Spleen (tissue), 11 donors: ENCODE results near the gene XIRP1. TPM values are rescaled to one million over a fixed set of nuclear protein-coding genes. Genes with fewer than 3 reads are reported as not detected.

Experiments used
- DNase-seq: peaks from one replicate; pipeline ENCODE4 v3.0.0-alpha.2; 2020
- H3K27ac ChIP-seq, 8 donors: fragments of 200-600 bp; sonication (generic) in 7 of 8; 1 replicate in 4 of 8; 2 replicates in 4 of 8; pipeline versions ENCODE4 v1.5.0 to v1.8.0; 2016 to 2021; ENCODE audit warnings: inconsistent platforms in 4 of 8, mild to moderate bottlenecking in 4 of 8, moderate library complexity in 1 of 8
- H3K27me3 ChIP-seq, 7 donors: fragments of 200-600 bp; sonication (generic) in 6 of 7; replicated peaks in 1 of 7; 1 replicate in 4 of 7; 2 replicates in 3 of 7; pipeline versions ENCODE4 v1.5.0 to v1.8.0; 2016 to 2021; ENCODE audit warnings: inconsistent platforms in 3 of 7, mild to moderate bottlenecking in 1 of 7
- H3K36me3 ChIP-seq, 6 donors: fragments of 200-600 bp; sonication (generic) in 5 of 6; 1 replicate in 4 of 6; 2 replicates in 2 of 6; pipeline versions ENCODE4 v1.5.0 to v1.8.0; 2016 to 2021; ENCODE audit warnings: inconsistent platforms in 2 of 6
- H3K4me1 ChIP-seq, 6 donors: fragments of 200-600 bp; sonication (generic) in 5 of 6; 1 replicate in 3 of 6; 2 replicates in 3 of 6; pipeline versions ENCODE4 v1.5.0 to v1.8.0; 2016 to 2021; ENCODE audit warnings: inconsistent platforms in 3 of 6
- H3K4me3 ChIP-seq, 8 donors: fragments of 200-600 bp; sonication (generic) in 7 of 8; 1 replicate in 4 of 8; 2 replicates in 4 of 8; pipeline versions ENCODE4 v1.5.0 to v1.8.0; 2016 to 2021; ENCODE audit warnings: inconsistent platforms in 4 of 8, mild to moderate bottlenecking in 4 of 8, moderate library complexity in 2 of 8
- H3K9me3 ChIP-seq, 8 donors: fragments of 200-600 bp; sonication (generic) in 7 of 8; 1 replicate in 4 of 8; 2 replicates in 4 of 8; pipeline versions ENCODE4 v1.5.0 to v1.8.0; 2016 to 2021; ENCODE audit warnings: inconsistent platforms in 4 of 8
- POLR2A ChIP-seq, 3 donors: fragments of 450-650 bp; IDR thresholded peaks; one replicate each; pipeline ENCODE4 v1.5.1; 2017; ENCODE audit warnings: antibody characterized with exemption in 3 of 3, mild to moderate bottlenecking in 1 of 3
- POLR2AphosphoS5 ChIP-seq, 3 donors: sonication (generic); formaldehyde crosslinking; IDR thresholded peaks; one replicate each; pipeline ENCODE4 v1.5.1; 2017; ENCODE audit warnings: antibody characterized with exemption in 3 of 3
- WGBS, 5 donors: extraction: QIAGEN DNeasy Blood & Tissue Kit in 3 of 5; methylation state at CpG; one replicate each; pipeline versions ENCODE4 v1.1.5 to v1.1.7; 2013 to 2018; 5-methylcytosine and 5-hydroxymethylcytosine counted together
- intact Hi-C: fragments of 100-400 bp; cut with DNase I; formaldehyde crosslinking; loops from one replicate; pipeline ENCODE4 v1.15.0; 2023; ENCODE audit warnings: low total_unique reads
- polyA plus RNA-seq, 3 donors: library from polyadenylated mRNA; stranded (reverse); fragments of 200-250 nt; gene quantifications; one replicate each; pipeline ENCODE4 v1.2.1, GENCODE V29; 2013
- total RNA-seq, 7 donors: library from RNA; depleted of rRNA in 3 of 7; stranded (reverse); fragments of >200 nt in 3 of 7; fragmentation: NEBNext Ultra II Directional in 4 of 7; extraction: Animal tissue kit (Norgen Biotek cat#: 25700) in 4 of 7; gene quantifications; one replicate each; pipeline versions ENCODE4 v1.1.0 to v1.2.1, GENCODE V29; 2016 to 2021
- TF ChIP-seq, protein P1 (sequence below), 11 experiments: fragments of 200-600 bp in 7 of 11; fragments of 450-650 bp in 4 of 11; sonication (generic) in 4 of 11; IDR thresholded peaks in 8 of 11; conservative IDR thresholded peaks in 3 of 11; 1 replicate in 7 of 11; 2 replicates in 4 of 11; pipeline versions ENCODE4 v1.4.0 to v1.8.0; 2016 to 2021; ENCODE audit warnings: antibody characterized with exemption in 11 of 11, inconsistent platforms in 4 of 11, mild to moderate bottlenecking in 1 of 11
- donor health status: healthy with polysubstance abuse.
- donor health status: DM: no; HTN: no; CAD: no; lungs with moderate emphysema.
- donor health status: DM: no; HTN: no; CAD: no.
- donor health status: Bipolar disorder and iron deficiency.
- donor health status: healthy.
- donor health status: DM: no; HTN: no; CAD: no.
- donor health status: DM: yes; HTN: yes; CAD: no.

Gene XIRP1
- total and polyA plus RNA-seq, 10 donors, result 0.06 to 0.70 (median 0.27) TPM; not detected in 3

DNA sequence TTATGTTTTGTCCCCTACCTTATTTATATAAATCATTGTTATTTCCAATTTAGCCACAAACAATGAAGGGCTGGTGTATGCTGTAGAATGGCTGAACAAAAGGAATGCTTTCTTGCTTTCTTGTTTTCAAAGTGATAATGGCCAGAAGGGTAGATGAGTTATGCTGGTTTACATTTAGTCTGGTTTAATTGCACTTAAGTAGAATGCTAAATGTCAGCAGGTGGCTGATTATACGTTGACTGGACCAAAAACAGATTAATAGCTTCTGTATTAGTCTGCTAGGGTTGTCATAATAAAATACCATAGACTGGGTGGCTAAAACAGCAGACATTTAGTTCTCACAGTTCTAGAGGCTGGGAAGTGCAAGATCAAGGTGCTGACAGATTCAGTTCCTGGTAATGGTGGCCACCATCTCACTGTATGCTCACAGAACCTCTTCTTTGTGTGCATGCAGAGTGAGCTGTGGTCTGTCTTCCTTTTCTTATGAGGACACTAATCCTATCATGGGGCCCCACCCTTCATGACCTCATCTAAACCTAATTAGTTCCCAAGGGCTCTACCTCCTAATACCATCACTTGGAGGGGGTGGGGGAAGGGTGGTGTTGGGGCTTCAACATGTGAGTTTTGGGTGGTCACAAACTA is 17.1 kb upstream of the XIRP1 start:
- H3K27ac ChIP-seq, result peak overlapping the region in 1 of 8 donors; percentile 4
- 89 to 98% (median 94%) methylated on average over 1 of the region's 1 CpG for WGBS, 5 donors
- intact Hi-C loops, result loop anchor here (5.0 kb wide), 1 partner anchor 78 kb away; no protein-coding TSS in a partner anchor
- peaks cover 0 to 9% (median 0%) of the 10 kb centered on the region in 8 donors for H3K9me3 ChIP-seq
- no peak overlapping the region for H3K4me3 ChIP-seq
- peaks cover 0 to 16% (median 10%) of the 10 kb centered on the region in 6 donors for H3K4me1 ChIP-seq
- TF ChIP-seq POLR2AphosphoS5 (IDR thresholded peaks at IDR 0.05) (no peak), POLR2A (IDR thresholded peaks at IDR 0.05) (no peak)
- TF ChIP-seq, protein P1, sequence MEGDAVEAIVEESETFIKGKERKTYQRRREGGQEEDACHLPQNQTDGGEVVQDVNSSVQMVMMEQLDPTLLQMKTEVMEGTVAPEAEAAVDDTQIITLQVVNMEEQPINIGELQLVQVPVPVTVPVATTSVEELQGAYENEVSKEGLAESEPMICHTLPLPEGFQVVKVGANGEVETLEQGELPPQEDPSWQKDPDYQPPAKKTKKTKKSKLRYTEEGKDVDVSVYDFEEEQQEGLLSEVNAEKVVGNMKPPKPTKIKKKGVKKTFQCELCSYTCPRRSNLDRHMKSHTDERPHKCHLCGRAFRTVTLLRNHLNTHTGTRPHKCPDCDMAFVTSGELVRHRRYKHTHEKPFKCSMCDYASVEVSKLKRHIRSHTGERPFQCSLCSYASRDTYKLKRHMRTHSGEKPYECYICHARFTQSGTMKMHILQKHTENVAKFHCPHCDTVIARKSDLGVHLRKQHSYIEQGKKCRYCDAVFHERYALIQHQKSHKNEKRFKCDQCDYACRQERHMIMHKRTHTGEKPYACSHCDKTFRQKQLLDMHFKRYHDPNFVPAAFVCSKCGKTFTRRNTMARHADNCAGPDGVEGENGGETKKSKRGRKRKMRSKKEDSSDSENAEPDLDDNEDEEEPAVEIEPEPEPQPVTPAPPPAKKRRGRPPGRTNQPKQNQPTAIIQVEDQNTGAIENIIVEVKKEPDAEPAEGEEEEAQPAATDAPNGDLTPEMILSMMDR (IDR thresholded peaks at IDR 0.05 in 8 of 11, conservative IDR thresholded peaks at IDR 0.05 in 3 of 11), result no peak
- H3K36me3 ChIP-seq, result no peaks in the 10 kb centered on the region
- no peak for DNase-seq
- no peaks in the 10 kb centered on the region for H3K27me3 ChIP-seq

DNA sequence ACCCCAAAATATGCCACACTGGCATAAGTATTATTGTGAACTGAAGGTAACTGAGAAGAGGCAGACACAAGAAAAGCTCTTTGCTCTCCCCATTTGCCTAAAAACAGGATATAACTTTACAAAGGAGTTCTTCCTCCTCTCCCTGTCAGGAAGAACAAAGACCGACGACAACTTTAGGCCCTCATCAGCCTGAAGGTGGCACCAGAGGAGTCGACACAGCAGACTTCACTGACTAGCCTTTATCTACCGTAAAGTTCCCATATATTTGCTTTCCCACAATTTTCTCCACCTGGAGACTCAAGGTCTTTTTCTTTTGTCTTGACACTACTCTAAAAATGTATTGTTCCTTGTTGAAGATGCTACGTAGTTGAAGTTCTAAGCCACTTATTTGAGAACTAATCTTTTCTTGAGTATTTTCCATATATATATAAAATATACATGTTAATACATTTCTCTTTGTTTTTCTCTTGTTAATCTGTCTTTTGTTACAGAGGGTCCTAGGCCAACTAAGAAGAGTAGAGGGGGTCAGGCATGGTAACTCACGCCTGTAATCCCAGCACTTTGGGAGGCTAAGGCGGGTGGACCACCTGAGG is 16.2 kb upstream of the XIRP1 start:
- Histone ChIP-seq H3K4me1 (peaks cover 0 to 16% (median 10%) of the 10 kb centered on the region in 6 donors), H3K9me3 (peaks cover 0 to 9% (median 0%) of the 10 kb centered on the region in 8 donors), H3K27ac (no peak overlapping the region), H3K36me3 (no peaks in the 10 kb centered on the region), H3K27me3 (peaks cover 0 to 8% (median 0%) of the 10 kb centered on the region in 7 donors), H3K4me3 (no peak overlapping the region)
- TF ChIP-seq, protein P1 (IDR thresholded peaks at IDR 0.05 in 8 of 11, conservative IDR thresholded peaks at IDR 0.05 in 3 of 11), result peak in 10 of 11 experiments; percentile 49 to 76 (median 66)
- TF ChIP-seq POLR2A (IDR thresholded peaks at IDR 0.05) (no peak), POLR2AphosphoS5 (IDR thresholded peaks at IDR 0.05) (no peak)
- 34 to 36% (median 35%) methylated on average over 7 of the region's 7 CpGs for WGBS, 5 donors
- DNase-seq, result no peak
- intact Hi-C loops, result loop anchor here (5.0 kb wide), 1 partner anchor 79 kb away; no protein-coding TSS in a partner anchor

- H3K36me3 ChIP-seq, result no peaks in the 10 kb centered on the region
Observed at GRCh38 chr3:39207361-39208186, 15.2 kb upstream of the XIRP1 start.

More at GRCh38 chr3:39207361-39208186, 15.2 kb upstream of the XIRP1 start:
- Histone ChIP-seq H3K27ac (no peak overlapping the region), H3K4me1 (peaks cover 0 to 16% (median 10%) of the 10 kb centered on the region in 6 donors), H3K4me3 (no peak overlapping the region), H3K27me3 (peaks cover 0 to 8% (median 0%) of the 10 kb centered on the region in 7 donors), H3K9me3 (peaks cover 0 to 9% (median 0%) of the 10 kb centered on the region in 8 donors)
- TF ChIP-seq, protein P1 (IDR thresholded peaks at IDR 0.05 in 8 of 11, conservative IDR thresholded peaks at IDR 0.05 in 3 of 11), result no peak
- TF ChIP-seq POLR2A (IDR thresholded peaks at IDR 0.05) (no peak), POLR2AphosphoS5 (IDR thresholded peaks at IDR 0.05) (no peak)
- WGBS, 5 donors, result 75 to 83% (median 81%) methylated on average over 5 of the region's 5 CpGs
- intact Hi-C loops, result loop anchor here (5.0 kb wide), 1 partner anchor 80 kb away; no protein-coding TSS in a partner anchor
- no peak for DNase-seq
